Thyroid gland (tissue), 4 donors: ENCODE measurements around the gene PEDS1.

Experiments
- CTCF ChIP-seq, 6 experiments: fragments of 200-600 bp in 3 of 6; fragments of 450-650 bp in 3 of 6; sonication (generic) in 3 of 6; IDR thresholded peaks; one replicate each; pipeline ENCODE4 v1.5.1; 2016 to 2019; ENCODE audit warnings: antibody characterized with exemption in 6 of 6, mild to moderate bottlenecking in 2 of 6, inconsistent platforms in 1 of 6, moderate library complexity in 1 of 6
- POLR2A ChIP-seq, 2 donors: fragments of 450-650 bp; IDR thresholded peaks; one replicate each; pipeline ENCODE4 v1.6.1; 2017; ENCODE audit warnings: antibody characterized with exemption in 2 of 2, mild to moderate bottlenecking in 2 of 2, moderate library complexity in 1 of 2

GRCh38 chr20:50141811-50142561 lies 11.5 kb downstream of the PEDS1 start:
- no peak for TF ChIP-seq CTCF (IDR thresholded peaks at IDR 0.05)
- no peak for TF ChIP-seq POLR2A (IDR thresholded peaks at IDR 0.05)
